Adipose tissue (tissue), 3 donors: ENCODE data around the gene RNU6-9. TPM values are rescaled to one million over a fixed set of nuclear protein-coding genes. Genes with fewer than 3 reads are reported as not detected.
"Not testable (repeated sequence)": the region's sequence is repeated elsewhere in the genome, so short reads cannot be mapped to it uniquely, and the experiment has no call there.

Experiments
- H3K27ac ChIP-seq: one replicate; pipeline ENCODE4 v1.5.1; 2013; ENCODE audit warnings: low read depth, low read length
- WGBS, 3 donors: extraction: QIAGEN DNeasy Blood & Tissue Kit; methylation state at CpG; one replicate each; pipeline ENCODE4 v1.1.7; 2013; 5-methylcytosine and 5-hydroxymethylcytosine counted together
- polyA plus RNA-seq, 3 donors: library from polyadenylated mRNA; stranded (reverse); fragments of 200-250 nt; gene quantifications; one replicate each; pipeline ENCODE4 v1.2.3, GENCODE V29; 2013
- donor health status: healthy with polysubstance abuse.
- donor health status: Bipolar disorder and iron deficiency.
- donor health status: healthy.

Gene RNU6-9
- polyA plus RNA-seq, 3 donors: not detected

GRCh38 chr19:888581-889385 is 4.5 kb upstream of the RNU6-9 start:
- no peak overlapping the region for H3K27ac ChIP-seq
- WGBS, 3 donors: 87 to 92% (median 90%) methylated on average over 29 to 30 of the region's 30 CpGs

- WGBS, 3 donors: 93 to 96% (median 94%) methylated on average over 23 to 26 of the region's 26 CpGs
- H3K27ac ChIP-seq: no peak overlapping the region
These were observed 3.5 kb upstream of the RNU6-9 start for GRCh38 chr19:889662-890295.

- H3K27ac ChIP-seq: no peak overlapping the region
- WGBS, 3 donors: 89 to 96% (median 92%) methylated on average over 18 of the region's 18 CpGs
These were observed 2.5 kb upstream of the RNU6-9 start for GRCh38 chr19:890831-891230.

- not testable (repeated sequence) for H3K27ac ChIP-seq
- WGBS, 3 donors: 15 to 73% (median 63%) methylated on average over 47 to 50 of the region's 50 CpGs
These were observed 1.7 kb upstream of the RNU6-9 start for GRCh38 chr19:891421-892200.

- peak overlapping the region; percentile 29 for H3K27ac ChIP-seq
- 4 to 5% (median 4%) methylated on average over 22 to 27 of the region's 27 CpGs for WGBS, 3 donors
These were observed 916 bp upstream of the RNU6-9 start for GRCh38 chr19:892243-892893.

GRCh38 chr19:896434-896833 is 3.1 kb downstream of the RNU6-9 start:
- no peak overlapping the region for H3K27ac ChIP-seq
- WGBS, 3 donors: 88 to 96% (median 94%) methylated on average over 10 of the region's 10 CpGs

GRCh38 chr19:896999-897398 is 3.7 kb downstream of the RNU6-9 start:
- no peak overlapping the region for H3K27ac ChIP-seq
- 91% methylated on average over 11 of the region's 11 CpGs for WGBS, 3 donors

- WGBS, 3 donors: 87 to 93% (median 92%) methylated on average over 22 to 26 of the region's 26 CpGs
- H3K27ac ChIP-seq: no peak overlapping the region
These were observed 4.3 kb downstream of the RNU6-9 start for GRCh38 chr19:897442-898039.

GRCh38 chr19:898663-899062 is 5.4 kb downstream of the RNU6-9 start:
- 82 to 87% (median 83%) methylated on average over 19 to 20 of the region's 20 CpGs for WGBS, 3 donors
- no peak overlapping the region for H3K27ac ChIP-seq

GRCh38 chr19:899336-900042 is 6.2 kb downstream of the RNU6-9 start:
- WGBS, 3 donors: 93% methylated on average over 31 to 32 of the region's 32 CpGs
- no peak overlapping the region for H3K27ac ChIP-seq

GRCh38 chr19:900043-900301 is 6.7 kb downstream of the RNU6-9 start:
- WGBS, 3 donors: 89 to 91% (median 89%) methylated on average over 15 of the region's 15 CpGs

GRCh38 chr19:900302-901111 is 7.2 kb downstream of the RNU6-9 start:
- 79 to 85% (median 84%) methylated on average over 27 to 30 of the region's 30 CpGs for WGBS, 3 donors
- H3K27ac ChIP-seq: no peak overlapping the region

More at GRCh38 chr19:900043-900301, 6.7 kb downstream of the RNU6-9 start:
- no peak overlapping the region for H3K27ac ChIP-seq

- H3K27ac ChIP-seq: no peak overlapping the region
- 90 to 97% (median 95%) methylated on average over 27 of the region's 27 CpGs for WGBS, 3 donors
These were observed 8.2 kb downstream of the RNU6-9 start for GRCh38 chr19:901216-902092.

- no peak overlapping the region for H3K27ac ChIP-seq
- WGBS, 3 donors: 89 to 91% (median 90%) methylated on average over 7 of the region's 7 CpGs
These were observed 8.7 kb downstream of the RNU6-9 start for GRCh38 chr19:902093-902370.

- WGBS, 3 donors: 82 to 93% (median 90%) methylated on average over 14 of the region's 14 CpGs
These were observed 9.4 kb downstream of the RNU6-9 start for GRCh38 chr19:902446-903226.

GRCh38 chr19:903266-903797 is 10.0 kb downstream of the RNU6-9 start:
- WGBS, 3 donors: 58 to 77% (median 71%) methylated on average over 27 to 32 of the region's 32 CpGs

More at GRCh38 chr19:902446-903226, 9.4 kb downstream of the RNU6-9 start:
- no peak overlapping the region for H3K27ac ChIP-seq

More at GRCh38 chr19:903266-903797, 10.0 kb downstream of the RNU6-9 start:
- no peak overlapping the region for H3K27ac ChIP-seq
